GM19351 (cell line): ENCODE data around the gene RYR2.
"Not testable (repeated sequence)": the region's sequence is repeated elsewhere in the genome, so short reads cannot be mapped to it uniquely, and the experiment has no call there.

Experiments used
- ATAC-seq: cut with Tn5 transposase; IDR thresholded peaks from one replicate; pipeline ENCODE4 v1.9.1; 2021; ENCODE audit warnings: mild to moderate bottlenecking, moderate library complexity; ENCODE audit not compliant: unreplicated experiment

Gene RYR2

DNA sequence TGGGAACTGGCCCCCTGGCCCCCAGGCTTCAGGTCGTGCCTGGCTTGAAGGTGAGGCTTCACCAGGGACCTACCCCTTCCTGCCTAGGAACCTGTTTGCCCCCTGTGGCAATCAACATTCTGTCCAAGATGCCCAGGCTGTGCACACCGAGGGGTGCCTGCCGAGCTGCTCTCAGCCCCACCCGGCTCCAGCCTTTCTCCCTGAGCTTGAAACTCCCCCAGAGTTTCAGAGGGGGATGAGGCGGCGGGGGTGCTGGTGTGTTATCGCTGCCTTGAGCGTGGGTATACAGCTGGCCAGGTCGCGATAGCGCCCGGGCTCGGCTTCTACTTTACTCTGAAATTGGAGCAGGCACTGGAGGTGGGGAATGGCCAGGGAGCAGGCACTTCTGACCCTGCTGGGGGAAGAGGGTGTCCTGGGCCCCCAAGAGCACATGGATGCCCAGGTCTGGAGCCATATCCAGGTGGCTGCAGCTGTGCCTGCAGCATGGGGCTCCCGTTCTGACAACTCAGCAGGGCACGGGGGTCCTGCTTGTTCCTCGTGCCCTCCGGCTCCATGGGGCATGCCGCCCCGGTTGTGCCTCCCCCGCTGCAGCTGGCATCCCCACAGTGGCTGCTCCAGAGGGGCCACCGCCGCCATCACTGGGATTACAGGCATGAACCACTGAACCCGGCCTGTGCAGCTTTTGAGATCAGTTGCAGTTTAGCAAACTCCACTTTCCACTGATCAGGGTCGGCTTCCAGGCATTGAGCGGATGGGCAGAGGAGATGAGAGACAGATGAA is 29.8 kb downstream of the RYR2 start:
- no peak for ATAC-seq

DNA sequence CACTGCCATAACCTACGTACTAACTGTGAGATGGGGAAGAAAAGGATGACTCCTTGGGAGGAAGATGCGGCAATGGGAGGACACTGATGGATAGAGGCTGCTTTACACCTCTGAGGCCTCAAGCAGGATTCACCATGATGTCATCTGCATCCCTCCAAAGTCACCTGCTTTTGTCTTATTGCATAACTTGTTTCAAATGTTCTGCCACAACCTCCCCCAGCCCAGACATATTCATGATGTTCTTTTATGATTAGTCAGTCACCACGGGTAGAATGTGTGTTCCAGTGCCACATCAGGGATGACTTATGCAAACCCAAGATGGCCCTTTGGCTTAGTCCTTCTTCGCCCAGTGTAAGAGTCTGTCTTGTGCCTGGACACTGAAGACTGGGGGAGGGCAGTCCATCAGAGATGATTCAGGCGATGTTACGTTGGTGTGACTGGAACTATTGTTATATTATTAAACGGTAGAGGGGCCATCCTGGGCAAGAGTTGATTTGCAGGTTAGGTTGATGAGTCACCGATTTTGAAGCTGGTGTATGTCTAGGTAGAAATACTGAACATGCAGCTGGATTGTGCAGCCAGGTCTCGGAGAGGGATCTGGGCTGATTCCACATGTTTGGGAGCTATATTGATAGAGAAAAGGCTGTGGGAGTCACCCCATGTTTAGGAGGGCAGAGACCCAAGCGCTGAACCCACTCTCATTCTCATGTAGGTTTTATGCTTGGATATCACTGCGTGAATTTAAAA is 32.6 kb downstream of the RYR2 start:
- no peak for ATAC-seq

DNA sequence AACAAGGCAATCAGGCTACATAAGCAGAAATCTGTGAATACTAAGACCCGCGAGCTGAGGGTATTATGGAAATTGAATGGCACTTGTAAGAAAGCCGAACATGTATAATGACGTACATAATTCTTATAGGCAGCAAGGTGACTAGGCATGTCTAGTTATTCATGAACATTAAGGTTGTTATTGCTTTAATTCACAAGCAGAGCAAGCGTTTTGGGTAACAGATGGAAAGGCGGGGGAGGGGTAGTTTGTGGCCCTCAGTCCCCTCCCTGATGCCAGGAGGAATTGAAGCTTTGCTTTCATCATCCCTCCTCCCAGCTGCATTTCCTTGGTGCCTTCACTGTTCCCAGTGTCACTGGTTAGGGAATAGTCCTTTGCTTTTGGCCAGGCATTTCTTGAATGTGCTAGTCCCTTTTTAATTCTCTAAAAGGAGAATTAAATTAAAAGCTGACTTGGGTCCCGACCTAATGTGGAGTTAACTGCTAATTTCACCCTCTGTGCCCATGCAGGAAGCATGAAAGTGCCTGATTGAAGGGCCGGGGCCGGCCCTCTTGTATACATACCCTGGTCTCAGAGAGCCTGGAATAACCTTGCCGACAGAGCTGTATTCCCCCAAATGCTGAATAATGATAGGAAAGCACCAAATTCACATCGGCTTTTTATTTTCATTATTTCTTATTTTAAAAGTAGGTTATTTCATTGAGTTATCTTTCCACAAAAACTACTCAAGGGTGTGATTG is 42.5 kb downstream of the RYR2 start:
- no peak for ATAC-seq

DNA sequence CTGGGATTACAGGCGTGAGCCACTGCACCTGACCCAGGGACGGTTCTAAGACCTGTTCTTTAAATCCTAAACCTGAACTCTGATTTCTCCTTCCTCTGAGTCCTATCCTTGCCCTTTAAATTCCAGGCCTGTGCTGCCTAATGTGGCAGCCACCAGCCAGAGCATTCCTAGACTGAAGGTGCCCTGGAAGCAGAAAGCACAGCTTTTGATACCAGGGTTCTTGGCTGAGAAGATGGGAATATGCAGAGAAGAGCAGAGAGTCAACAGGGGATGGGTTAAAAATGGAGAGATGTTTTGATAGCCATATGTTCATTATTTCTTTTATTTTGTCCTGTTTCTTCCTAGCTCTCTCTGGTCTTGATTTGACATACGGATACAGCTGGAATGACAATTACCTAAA is 49.7 kb downstream of the RYR2 start:
- no peak for ATAC-seq

DNA sequence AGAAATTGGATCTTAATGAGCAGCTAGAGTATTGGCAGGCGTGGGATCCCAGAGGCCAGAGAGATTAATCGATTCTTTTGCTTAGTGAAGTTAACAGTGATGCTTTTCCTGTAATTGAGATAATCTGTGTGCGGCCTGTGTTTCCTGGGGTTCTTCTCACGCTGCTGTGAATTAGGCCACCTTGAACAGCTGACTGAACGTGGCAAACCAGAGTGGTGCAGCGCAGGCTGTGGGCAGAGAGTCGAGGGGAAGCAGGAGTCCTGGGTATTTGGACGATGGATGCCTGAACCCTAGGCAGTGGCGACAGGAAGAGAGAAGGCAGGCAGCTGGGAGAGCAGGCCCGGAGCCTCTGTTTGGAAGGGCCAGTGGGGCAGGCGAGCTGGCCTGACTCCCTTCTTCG is 51.7 kb downstream of the RYR2 start:
- ATAC-seq = no peak

DNA sequence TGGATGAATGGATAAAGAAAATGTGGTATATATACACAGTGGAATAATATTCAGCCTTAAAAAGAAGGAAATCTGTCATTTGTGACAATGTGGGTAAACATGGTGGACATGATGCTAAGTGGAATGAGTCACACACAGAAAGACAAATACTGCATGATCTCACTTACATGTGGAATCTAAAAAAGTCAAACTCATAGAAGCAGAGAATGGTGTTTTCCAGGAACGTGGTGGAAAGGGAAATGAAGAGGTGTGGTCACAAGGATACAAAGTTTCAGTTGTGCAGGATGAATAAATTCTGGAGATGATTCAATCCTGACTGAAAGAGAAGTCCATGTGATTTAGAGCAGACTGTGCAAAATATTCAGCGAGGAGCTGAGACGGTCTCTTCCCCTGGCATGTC is 56.6 kb downstream of the RYR2 start:
- ATAC-seq = no peak

DNA sequence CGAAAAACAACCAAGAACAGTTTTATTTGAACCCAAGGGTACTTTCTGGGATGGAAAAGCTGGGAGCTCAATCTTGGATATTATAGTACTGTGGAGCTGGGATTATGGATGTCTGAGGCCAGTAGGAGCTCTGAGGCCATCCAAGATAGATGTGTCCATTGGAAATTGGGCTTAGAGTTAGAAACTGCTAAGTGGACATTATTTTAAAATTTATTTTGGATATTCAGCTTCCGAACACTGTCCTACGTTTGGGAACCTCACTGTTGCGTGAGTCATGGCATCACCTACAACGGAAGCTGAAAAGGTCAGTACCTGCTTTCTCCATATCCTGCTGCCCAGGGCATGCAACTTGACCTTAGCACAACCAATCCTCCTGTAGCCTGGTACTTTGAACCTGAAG is 61.0 kb downstream of the RYR2 start:
- no peak for ATAC-seq

DNA sequence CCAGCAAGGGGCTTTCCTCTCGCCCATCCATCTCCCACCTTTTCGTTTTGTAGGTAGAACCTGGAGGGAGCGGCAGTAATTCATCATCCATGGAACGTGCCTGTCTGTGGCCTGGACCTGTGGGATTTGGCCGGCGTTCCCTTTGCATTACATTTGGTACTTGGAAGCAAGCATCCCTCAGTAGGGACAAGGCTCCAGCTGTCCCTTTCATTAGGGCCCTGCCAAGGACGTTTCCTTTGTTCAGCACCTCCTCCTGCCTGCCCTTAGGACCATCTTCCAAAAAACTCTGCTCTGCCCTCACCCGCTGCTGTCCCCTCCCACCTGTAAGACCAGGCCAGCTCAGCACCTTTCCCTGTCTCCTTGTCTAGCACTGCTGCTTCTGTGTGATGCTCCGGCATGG is 62.1 kb downstream of the RYR2 start:
- ATAC-seq = no peak

DNA sequence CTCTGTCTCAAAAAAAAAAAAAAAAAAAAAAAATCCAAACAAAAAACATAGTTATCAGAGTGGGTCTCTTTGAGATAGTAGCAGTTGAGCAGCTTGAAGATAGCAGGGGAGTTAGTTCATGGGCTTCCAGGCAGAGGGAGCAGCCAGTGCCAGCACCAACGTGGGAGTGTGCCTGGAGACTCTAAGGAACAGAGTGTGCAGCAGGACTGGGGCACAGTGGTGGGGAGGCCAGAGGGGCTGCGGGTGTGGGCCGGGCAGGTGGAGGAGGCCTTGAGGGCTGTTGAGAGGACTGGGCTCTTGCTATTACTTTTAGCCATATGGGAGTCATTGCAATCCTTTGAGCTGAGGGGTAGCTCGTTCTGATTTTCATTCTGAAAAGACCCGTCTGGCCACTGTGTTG is 63.8 kb downstream of the RYR2 start:
- ATAC-seq = no peak

DNA sequence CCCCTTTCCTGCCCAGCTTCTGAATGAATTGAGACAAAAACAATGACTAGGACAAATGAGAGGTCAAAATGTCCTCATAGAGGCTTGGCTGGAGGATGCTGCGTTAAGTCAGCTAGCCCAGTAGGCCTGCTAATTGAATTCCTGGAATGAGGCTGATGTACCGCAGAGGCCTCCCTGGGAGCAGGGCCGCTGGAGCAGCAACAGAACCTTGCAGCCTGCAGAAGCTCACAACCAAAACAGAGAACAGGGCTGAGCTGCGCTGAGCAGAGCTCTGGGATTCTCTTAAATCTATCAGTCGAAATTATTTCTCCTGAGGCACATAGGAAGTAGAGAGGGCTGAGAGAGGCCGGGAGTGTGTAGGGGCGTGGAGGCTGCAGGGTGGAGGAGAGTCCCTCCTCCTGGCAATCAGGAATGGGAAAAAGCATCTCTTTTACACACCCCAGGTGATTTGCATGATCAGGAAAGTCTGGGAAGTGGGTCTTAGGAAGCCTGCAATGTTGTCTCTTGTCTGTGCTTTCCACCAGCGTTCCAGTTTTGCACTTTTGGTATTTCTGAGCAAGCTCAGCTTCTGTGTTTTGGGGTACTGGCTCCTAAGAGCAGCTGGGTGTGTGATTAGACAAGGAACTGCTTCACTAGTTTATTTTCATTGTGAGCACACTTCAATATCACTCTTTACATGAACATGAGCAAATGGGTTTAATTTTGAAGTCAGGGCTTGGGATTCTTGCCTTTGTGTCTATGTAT is 66.5 kb downstream of the RYR2 start:
- ATAC-seq = no peak

DNA sequence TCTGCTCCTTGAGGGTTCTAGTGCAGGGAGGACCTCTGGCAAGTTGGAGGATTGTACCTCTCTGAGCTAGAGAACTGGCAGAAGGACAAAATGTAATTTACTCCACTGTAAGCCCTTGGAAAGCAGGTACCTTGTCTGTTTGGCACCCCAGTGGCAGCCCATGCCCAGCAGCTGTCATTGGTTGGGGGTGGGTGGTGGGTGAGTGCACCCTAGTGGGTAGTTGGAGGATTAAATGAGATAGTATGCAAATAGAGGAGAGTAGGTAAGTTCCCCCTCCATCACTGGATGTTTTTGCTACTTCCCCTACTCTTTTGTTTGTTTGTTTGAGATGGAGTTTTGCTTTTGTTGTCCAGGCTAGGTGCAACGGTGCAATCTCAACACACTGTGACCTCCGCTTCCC is 69.8 kb downstream of the RYR2 start:
- ATAC-seq = no peak

DNA sequence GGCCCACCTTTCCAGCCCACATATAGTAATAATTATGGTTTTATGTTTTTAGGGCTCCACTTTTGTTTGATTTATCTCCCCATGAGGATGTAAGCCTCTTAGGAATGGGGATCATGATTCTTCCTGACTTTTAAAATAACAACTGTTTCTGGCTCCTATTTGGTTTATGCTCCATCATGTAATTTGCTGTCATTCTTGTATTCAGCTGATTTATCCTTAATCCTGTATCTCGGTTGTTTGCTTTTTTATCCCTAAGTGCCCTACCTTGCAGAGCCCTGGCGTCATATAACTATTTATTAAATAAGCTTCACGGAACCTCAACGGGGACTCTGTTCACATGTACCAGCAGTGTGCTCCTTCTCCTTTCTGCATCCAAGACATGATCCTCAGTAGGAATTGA is 70.7 kb downstream of the RYR2 start:
- no peak for ATAC-seq

DNA sequence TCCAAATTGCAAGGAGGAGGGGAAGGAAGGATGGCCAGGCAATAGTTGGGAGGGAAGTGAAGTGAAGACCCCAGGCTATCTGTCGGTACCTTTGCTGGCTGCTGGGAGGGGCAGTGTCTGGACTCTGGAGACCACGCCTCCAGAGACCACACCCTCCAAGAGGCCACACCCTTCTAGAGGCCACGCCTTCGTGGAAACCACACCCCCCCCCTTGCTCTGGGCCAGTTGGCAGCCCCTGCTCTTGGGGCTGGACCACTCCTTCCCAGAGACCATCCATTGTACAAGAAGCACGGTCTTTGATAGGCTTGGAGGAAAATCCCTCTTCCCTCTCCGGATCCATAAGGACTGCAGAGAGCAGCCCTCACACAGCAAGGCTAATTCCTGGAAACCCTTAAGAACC is 73.1 kb downstream of the RYR2 start:
- no peak for ATAC-seq

DNA sequence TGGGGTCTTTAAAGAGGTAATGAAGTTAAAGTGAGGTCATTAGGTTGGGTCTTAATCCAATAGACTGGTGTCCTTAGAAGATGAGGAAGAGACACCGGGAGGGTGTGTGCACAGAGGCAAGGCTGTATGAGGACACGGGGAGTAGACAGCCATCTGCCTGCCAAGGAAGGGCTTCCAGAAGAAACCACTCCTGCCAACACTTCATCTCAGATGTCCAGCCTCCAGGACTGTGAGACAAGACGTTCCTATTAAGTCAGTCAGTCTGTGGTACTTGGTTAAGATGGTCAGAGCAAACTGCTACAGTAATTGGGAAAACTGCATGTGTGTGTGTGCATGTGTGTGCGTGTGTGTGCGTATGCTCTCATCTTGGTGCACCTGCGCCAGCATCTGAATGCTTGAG is 77.1 kb downstream of the RYR2 start:
- ATAC-seq = no peak

DNA sequence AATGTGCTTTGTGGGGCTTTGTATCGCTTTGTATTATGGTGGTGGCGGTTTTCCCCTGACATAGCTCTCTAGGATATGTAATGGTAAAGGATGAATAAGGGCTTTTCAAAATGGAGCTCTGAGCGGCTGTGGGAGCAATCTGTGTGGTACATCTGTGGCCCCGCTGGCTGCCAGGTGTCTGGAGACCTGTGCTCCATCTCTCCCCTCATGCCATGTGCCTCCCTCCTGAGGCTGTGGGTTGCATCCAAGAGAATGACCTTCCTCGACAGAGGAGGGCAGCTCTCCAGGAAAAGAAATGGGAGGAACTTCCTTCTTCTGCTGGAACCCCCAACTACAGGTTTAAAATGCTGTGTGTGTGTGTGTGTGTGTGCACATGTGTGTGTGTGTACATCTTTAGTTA is 78.7 kb downstream of the RYR2 start:
- ATAC-seq = no peak

DNA sequence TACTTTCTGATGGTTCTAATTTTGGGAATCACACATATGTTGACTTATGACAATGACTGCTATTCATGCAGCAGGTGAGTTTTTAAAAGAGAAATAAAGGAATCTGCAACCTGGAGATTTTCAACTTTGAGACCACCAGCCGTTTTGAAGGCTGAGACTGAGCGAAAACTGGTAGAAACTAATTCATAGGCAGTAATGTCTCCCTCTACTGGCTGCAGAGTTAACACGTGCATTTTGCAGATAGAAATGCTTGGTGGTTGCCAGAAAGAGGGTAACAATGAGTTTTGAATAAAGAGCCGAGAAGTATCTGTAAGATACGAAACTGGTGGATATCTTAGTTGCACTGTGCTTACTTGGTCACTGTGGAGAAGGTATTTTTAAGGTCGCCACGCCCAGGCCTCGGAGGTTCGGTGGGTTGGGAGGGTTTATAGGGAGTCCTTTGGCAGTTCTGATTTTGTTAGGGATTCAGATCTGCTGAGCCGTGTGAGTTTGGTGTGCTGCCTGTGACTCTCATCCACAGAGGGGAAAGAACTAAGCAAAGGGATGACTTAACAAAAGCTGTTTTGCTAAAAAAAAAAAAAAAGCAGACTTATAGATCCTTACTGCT is 83.0 kb downstream of the RYR2 start:
- ATAC-seq = peak; percentile 66

DNA sequence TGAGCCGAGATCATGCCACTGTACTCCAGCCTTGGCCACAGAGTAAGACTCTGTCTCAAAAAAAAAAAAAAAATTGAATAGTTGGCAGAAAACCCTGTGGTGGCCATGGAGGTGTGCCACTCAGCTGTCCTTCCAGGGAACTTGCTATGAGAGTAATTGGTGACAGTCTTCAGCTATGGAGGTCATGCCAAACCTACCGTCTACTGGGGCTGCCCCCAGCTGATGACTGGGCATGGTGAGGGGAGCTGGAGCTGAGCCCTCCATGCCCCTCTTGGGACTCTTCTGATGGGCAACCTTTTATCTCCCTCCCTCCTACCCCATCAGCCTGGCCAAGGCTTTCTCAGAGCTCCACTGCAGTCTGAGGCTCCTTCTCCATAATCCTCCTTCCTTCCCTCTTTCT is 84.2 kb downstream of the RYR2 start:
- ATAC-seq = no peak

DNA sequence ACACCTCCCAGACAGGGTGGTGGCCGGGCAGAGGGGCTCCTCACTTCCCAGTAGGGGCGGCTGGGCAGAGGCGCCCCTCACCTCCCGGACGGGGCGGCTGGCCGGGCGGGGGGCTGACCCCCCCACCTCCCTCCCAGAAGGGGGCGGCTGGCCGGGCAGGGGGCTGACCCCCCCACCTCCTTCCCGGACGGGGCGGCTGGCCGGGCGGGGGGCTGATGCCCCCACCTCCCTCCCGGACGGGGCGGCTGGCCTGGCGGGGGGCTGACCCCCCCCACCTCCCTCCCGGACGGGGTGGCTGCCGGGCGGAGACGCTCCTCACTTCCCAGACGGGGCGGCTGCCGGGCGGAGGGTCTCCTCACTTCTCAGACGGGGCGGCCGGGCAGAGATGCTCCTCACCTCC is 85.3 kb downstream of the RYR2 start:
- not testable (repeated sequence) for ATAC-seq

DNA sequence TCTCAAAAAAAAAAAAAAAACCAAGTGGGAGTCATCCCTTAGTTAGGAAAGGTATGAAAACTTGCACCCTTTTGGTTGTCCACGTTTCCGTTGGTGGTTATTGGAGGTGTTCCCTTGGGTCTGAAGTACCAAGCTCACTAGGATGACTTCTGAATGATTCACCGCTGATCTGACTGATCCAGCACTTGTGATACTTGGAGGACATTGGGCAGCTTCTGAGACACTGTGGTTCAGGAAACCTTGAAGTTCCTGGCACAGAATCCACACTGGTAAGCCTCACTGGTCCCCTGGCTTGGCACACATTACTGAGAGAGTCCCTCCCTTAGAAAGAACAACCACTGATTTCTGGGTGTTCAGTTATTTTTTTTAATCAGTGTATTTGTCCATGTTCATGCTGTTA is 91.9 kb downstream of the RYR2 start:
- no peak for ATAC-seq

DNA sequence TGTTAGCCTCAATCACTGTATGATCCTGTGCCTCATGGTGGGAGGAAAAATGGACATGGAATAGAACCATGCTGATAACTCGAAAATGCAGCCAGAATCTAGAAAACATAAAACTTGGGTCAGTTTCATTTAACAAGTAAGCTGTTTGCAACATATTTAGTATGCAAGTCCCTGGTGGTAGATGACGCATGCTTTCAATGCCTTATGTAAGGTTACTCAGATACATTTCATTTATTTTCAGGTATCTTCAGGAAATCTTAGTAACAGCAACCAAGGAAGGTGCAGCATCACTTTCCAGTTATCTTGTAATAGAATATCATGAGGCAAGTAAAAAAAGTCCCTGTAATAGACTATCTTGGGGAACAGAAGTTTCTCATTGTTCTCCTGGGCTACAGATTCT is 92.9 kb downstream of the RYR2 start:
- ATAC-seq = no peak

DNA sequence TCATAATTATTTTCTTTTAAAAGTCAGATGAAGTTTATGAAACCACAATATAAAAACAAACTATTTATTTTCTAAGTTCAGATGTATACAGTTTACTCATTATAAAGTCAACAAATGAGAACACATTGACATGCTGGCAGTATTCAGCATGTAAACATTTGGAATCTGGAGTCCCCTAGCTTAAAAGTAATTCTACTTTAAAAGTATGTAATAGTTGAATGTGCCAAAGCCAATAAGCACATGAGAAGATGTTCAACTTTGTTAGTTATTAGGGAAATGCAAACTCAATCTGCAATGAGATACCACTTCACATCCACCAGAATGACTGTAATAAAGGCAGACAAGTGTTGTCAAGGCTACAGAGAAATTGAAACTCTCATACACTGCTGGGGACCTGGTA is 96.6 kb downstream of the RYR2 start:
- no peak for ATAC-seq
